ENCODE measurements around the gene GABARAPL2.

- TF ChIP-seq YY1 (IDR thresholded peaks at IDR 0.05; ENCODE audit: insufficient read depth, insufficient read length) (no peak), ZNF274 (IDR thresholded peaks at IDR 0.05; ENCODE audit: low read depth, low read length) (no peak), SUZ12 (IDR thresholded peaks at IDR 0.05; ENCODE audit: extremely low read depth, insufficient read depth, insufficient read length) (no peak)
Observed at GRCh38 chr16:75534560-75535205, 31.5 kb upstream of the GABARAPL2 start.

Measured in NT2/D1 (cell line).